Ishikawa (cell line): ENCODE results near the gene GRID2IP.

Experiments
- CEBPB ChIP-seq: IDR thresholded peaks from 2 replicates; pipeline ENCODE4 v1.6.1; 2012
- CREB1 ChIP-seq: IDR thresholded peaks from 2 replicates; pipeline ENCODE4 v1.6.1; 2012; ENCODE audit warnings: low read depth
- EGR1 ChIP-seq: IDR thresholded peaks from 2 replicates; pipeline ENCODE4 v1.6.1; 2012
- EP300 ChIP-seq: IDR thresholded peaks from 2 replicates; pipeline ENCODE4 v1.6.1; 2012; ENCODE audit warnings: borderline replicate concordance
- FOXM1 ChIP-seq: IDR thresholded peaks from 2 replicates; pipeline ENCODE4 v1.6.1; 2012; ENCODE audit warnings: low read depth, borderline replicate concordance
- MAX ChIP-seq: IDR thresholded peaks from 2 replicates; pipeline ENCODE4 v1.6.1; 2012
- RAD21 ChIP-seq: IDR thresholded peaks from 2 replicates; pipeline ENCODE4 v1.6.1; 2012; ENCODE audit warnings: low read depth
- REST ChIP-seq: IDR thresholded peaks from 2 replicates; pipeline ENCODE4 v1.6.1; 2012; ENCODE audit warnings: low read depth, mild to moderate bottlenecking
- TAF1 ChIP-seq: IDR thresholded peaks from 2 replicates; pipeline ENCODE4 v1.6.1; 2012; ENCODE audit warnings: low read depth, mild to moderate bottlenecking
- TCF12 ChIP-seq: IDR thresholded peaks from 2 replicates; pipeline ENCODE4 v1.6.1; 2012; ENCODE audit warnings: low read depth
- TEAD4 ChIP-seq: IDR thresholded peaks from 2 replicates; pipeline ENCODE4 v1.6.1; 2012
- YY1 ChIP-seq: IDR thresholded peaks from 2 replicates; pipeline ENCODE4 v1.6.1; 2012; ENCODE audit warnings: low read depth
- ZBTB7A ChIP-seq: IDR thresholded peaks from 2 replicates; pipeline ENCODE4 v1.6.1; 2012; ENCODE audit warnings: low read depth

DNA sequence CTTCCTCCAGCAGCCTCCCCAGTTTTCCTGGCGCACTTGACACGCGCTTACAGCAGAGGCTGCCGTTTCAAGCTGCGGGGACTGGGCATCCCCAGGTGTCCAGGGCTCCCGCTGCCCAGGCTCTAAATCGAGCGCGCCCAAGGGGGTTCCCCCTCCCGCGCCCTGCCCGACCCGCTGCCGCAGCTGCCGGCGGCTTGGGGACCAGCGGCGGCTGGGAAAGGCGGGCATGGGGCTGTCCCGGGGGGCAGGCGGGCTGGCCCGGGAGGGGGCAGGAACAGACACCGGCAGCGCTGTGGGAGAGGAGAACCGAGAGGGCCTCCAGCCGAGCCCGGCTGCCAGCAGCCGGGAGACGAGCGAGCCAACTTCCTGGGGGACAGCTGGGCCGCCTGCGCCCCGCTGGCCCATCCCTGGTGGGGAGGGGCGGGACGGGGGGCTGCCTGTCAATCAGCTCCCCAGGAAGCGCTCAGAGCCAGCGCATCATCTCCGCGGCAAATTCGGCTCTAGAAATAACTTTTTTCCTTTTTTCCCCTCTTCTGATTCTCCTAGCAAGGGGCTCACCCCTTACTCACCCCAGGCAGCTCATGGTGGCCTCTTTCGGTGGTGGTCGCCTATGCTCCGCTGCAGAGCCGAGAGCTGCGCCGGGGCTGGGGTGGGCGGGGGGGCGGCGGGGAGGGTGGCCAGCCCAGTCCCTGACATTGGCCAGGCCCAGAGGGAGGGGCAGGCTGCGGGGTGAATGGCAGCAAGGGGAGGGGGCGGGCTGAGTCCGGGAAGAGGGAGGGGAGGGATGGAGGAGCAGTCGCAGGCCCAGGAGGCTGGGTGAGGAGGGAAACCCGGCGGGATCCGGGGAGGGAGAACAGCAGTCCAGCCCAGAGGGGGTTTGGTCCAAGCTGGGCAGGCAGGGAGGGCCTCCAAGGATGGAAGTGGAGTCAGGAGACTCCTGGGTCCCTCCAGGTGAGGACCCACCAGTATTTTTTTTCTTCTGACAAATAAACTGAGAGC, 14.7 kb downstream of the GRID2IP start:
- TF ChIP-seq REST (no peak), EP300 (no peak), MAX (no peak), YY1 (no peak), CEBPB (no peak), EGR1 (no peak), TAF1 (no peak), FOXM1 (no peak), RAD21 (no peak), ZBTB7A (peak; percentile 75; the same call in 1 of the 2 replicates), TEAD4 (no peak), TCF12 (no peak), CREB1 (no peak)
